Measurements from ENCODE around the gene TXNDC17. TPM values are rescaled to one million over a fixed set of nuclear protein-coding genes. Genes with fewer than 3 reads are reported as not detected.

The TXNDC17 gene
- total and polyA plus RNA-seq, 2 of the 8 experiments (the other 6 are each of a cell fraction or from before 2014, with no cell fraction given) = 182 to 410 TPM

DNA sequence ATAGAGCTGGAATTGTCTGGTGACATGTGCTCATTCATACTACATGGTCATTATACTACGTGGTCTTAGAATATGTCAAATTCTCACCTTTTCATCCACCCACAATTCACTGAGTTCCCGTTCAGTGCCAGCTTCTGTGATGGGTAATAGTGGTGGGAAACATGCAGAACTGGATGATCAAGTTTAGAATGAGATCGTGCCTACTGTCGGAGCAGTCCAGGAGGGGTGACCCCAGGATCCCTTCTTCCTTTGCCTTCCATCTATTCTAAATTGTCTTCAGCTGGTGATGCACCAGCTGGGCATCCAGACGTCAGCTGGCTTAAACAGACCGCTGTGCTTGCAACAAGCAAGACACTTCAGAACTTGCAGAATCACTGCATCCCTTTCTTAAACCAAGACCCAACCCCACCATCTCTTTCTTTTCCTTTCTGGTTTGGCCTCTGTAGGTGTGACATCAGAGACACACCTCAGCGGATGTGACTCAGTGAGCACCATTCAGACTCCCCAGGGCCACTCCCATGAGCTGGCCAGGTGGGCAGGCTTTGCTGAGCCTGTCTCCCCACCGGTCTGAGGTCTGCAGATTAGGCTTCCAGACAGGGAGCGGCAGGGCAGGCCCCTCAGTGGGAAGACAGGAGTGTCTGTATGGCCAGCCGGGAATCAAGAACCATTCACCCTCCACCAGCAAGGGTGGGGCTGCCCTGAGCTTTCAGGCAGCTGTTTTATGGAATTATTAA lies 28.8 kb downstream of the TXNDC17 start:
- Histone ChIP-seq H3K9me3 (ENCODE audit: insufficient read depth in 2 of 2, low read depth in 1 of 2, low read length in 1 of 2) (no peaks in the 10 kb centered on the region), H3K4me1 (replicated peaks in 1 of 4; ENCODE audit: control insufficient read depth in 3 of 4, insufficient read depth in 4 of 4, low read length in 3 of 4) (peaks cover 0 to 2% (median 1%) of the 10 kb centered on the region in 4 experiments; a peak in 1 of 7 replicates), H3K79me1 (ENCODE audit: low read depth, low read length) (no peaks in the 10 kb centered on the region), H3K4me2 (ENCODE audit: insufficient read depth in 1 of 2, low read depth in 2 of 2, low read length in 2 of 2) (no peak overlapping the region), H3K4ac (replicated peaks; ENCODE audit: insufficient read length, low read depth, low read length) (no peak overlapping the region), H3K36me3 (ENCODE audit: control insufficient read depth in 2 of 4, insufficient read depth in 4 of 4, low read length in 3 of 4) (no peaks in the 10 kb centered on the region), H3K23me2 (ENCODE audit: low read depth, low read length) (no peaks in the 10 kb centered on the region), H2BK20ac (ENCODE audit: low read length) (no peak overlapping the region), H2BK5ac (ENCODE audit: low read depth, low read length) (no peak overlapping the region), H4K20me1 (replicated peaks in 1 of 2; ENCODE audit: control insufficient read depth in 1 of 2, insufficient read depth in 2 of 2, low read length in 2 of 2) (peaks cover 0 to 2% of the 10 kb centered on the region in 2 experiments), H3K27ac (ENCODE audit: low read depth, low read length) (no peak overlapping the region), H2AFZ (ENCODE audit: low read length) (no peak overlapping the region), H2AK5ac (ENCODE audit: low read depth, low read length) (no peak overlapping the region), H3K9ac (replicated peaks in 1 of 4; ENCODE audit: extremely low read depth in 1 of 4, low read depth in 3 of 4, low read length in 3 of 4) (no peak overlapping the region), H4K8ac (ENCODE audit: extremely low read depth, insufficient read depth, low read length) (no peak overlapping the region), H3K18ac (ENCODE audit: extremely low read depth, low read length) (no peak overlapping the region), H2BK15ac (ENCODE audit: low read length) (no peak overlapping the region), H4K91ac (replicated peaks; ENCODE audit: insufficient read length, low read length) (no peak overlapping the region), H2BK12ac (ENCODE audit: low read depth, low read length) (no peak overlapping the region), H3K14ac (ENCODE audit: insufficient read length) (no peak overlapping the region), H3K56ac (replicated peaks; ENCODE audit: insufficient read length, low read depth, low read length) (no peak overlapping the region), H2BK120ac (replicated peaks; ENCODE audit: low read depth, low read length) (no peak overlapping the region), H3K79me2 (ENCODE audit: control insufficient read depth in 1 of 2, insufficient read depth in 2 of 2, low read length in 2 of 2) (no peaks in the 10 kb centered on the region), H3K23ac (ENCODE audit: insufficient read length) (no peak overlapping the region), H3K4me3 (ENCODE audit: extremely low read depth in 1 of 4, insufficient read depth in 2 of 4, low read depth in 3 of 4, low read length in 4 of 4) (no peak overlapping the region), H3K27me3 (replicated peaks in 1 of 4; ENCODE audit: control insufficient read depth in 3 of 4, extremely low read depth in 1 of 4, insufficient read depth in 3 of 4, low read length in 3 of 4) (peaks cover 0 to 6% (median 4%) of the 10 kb centered on the region in 4 experiments; a peak in 2 of 7 replicates), H4K5ac (ENCODE audit: insufficient read length, low read depth, low read length) (no peak overlapping the region)
- POLR2A ChIA-PET (ENCODE audit: partially characterized antibody) = interaction anchor here (1.4 kb wide), 1 partner anchor 30 kb away, joined by 4 read pairs; a partner anchor contains a TSS
- no peak for TF ChIP-seq CREB1 (IDR thresholded peaks at IDR 0.05)
- DNase-seq (ENCODE audit: low read depth in 1 of 2, low spot score in 2 of 2) = no peak
- CTCF ChIA-PET (ENCODE audit: partially characterized antibody) = interaction anchor here (0.5 to 4.8 kb wide), 9 partner anchors 8 to 311 kb away, joined by 3 to 41 read pairs (median 3); partner anchors contain the start of gene SLC13A5
- FAIRE-seq = no peak
- WGBS, 2 experiments (ENCODE audit: extremely low coverage in 1 of 2, insufficient coverage in 1 of 2, insufficient read length in 1 of 2, insufficient replicate concordance in 2 of 2, low coverage in 1 of 2, low lambda C conversion rate in 2 of 2, missing lambda C conversion rate in 1 of 2) = 87% methylated on average over 10 of the region's 10 CpGs; no CpG with 5 or more reads in 1 of the 2 experiments
